GM13976 (cell line): Measurements from ENCODE around the gene SLC26A8.

Experiments used
- DNase-seq: peaks from one replicate; pipeline ENCODE4 v3.0.0; 2012; ENCODE audit warnings: low spot score
- CTCF ChIP-seq: IDR thresholded peaks from 2 replicates; pipeline ENCODE4 v1.5.1; 2012; ENCODE audit warnings: borderline replicate concordance, mild to moderate bottlenecking; ENCODE audit not compliant: insufficient read depth; ENCODE audit errors: extremely low read depth, missing control alignments, control extremely low read depth
- in situ Hi-C: fragments of 300-500 bp; cut with MboI; formaldehyde crosslinking; loops from one replicate; pipeline ENCODE4 v1.12.0; 2022; ENCODE audit warnings: low sequenced_read_pairs, mixed read lengths, inconsistent platforms; ENCODE audit not compliant: unreplicated experiment

SLC26A8 gene

DNA sequence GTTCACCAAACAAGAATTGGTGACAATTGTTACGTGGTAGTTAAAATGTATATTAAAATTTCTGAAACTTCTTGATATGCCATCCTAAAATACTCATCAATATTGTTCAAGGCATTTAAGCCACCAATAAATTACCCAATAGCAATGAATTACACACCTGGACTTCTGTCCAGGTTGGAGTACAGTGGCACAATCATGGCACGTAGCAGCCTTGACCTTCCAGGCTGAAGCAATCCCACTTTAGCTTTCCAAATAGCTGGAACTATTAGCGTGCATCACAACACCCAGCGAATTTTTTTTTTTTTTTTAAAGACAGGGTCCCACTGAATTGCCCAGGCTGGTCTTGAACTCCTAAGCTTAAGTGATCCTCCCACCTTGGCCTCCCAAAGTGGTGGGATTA lies 120.8 kb downstream of the SLC26A8 start:
- no peak for TF ChIP-seq CTCF
- in situ Hi-C loops: no loop called here
- no peak for DNase-seq

DNA sequence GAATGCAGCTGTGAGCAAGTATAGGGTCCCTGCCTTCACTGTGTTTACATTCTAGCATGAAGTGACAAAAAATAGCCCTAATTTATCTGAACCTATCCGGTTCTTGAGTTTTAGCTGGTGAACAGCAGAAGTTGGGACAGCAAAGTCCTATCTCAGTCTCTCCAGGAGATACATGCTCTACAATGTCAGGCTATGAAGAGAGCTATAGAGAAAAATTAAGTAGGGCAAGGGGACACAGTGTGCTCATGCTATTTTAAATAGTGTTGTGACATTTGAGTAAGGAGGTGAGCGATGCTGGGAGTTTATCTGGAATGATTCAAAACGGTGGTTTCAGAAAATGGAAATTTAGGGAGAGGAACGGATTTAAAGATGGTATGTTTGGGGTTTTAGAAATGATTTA lies 124.0 kb downstream of the SLC26A8 start:
- no peak for DNase-seq
- in situ Hi-C loops: no loop called here
- no peak for TF ChIP-seq CTCF

GRCh38 chr6:35898003-35898402 lies 126.4 kb downstream of the SLC26A8 start:
- in situ Hi-C loops: no loop called here
- no peak for TF ChIP-seq CTCF
- no peak for DNase-seq

- in situ Hi-C loops: no loop called here
- no peak for DNase-seq
- no peak for TF ChIP-seq CTCF
Measured at GRCh38 chr6:35897486-35897885, 127.0 kb downstream of the SLC26A8 start.

DNA sequence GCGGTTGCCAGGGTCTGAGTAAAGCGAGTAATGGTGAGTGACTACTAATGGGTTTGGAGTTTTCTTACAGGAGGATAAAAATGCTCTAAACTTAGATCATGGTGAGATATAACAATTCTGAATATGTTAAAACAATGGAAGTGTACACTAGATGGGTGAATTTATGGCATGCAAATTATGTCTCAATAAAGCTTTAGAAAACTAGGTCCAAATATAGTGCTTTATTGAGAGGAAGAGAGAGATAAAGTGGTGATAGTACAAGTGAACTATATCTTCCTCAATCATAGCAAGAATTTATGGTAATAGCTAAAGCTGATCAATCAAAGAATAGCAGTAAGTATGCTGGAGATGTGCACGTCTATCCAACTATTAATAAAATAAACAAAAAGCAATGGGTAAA lies 127.4 kb downstream of the SLC26A8 start:
- no peak for TF ChIP-seq CTCF
- in situ Hi-C loops: no loop called here
- no peak for DNase-seq

GRCh38 chr6:35896228-35896627 lies 128.2 kb downstream of the SLC26A8 start:
- no peak for DNase-seq
- in situ Hi-C loops: no loop called here
- TF ChIP-seq CTCF: no peak

- in situ Hi-C loops: no loop called here
- DNase-seq: no peak
- TF ChIP-seq CTCF: no peak
Measured at GRCh38 chr6:35895560-35895959, 128.9 kb downstream of the SLC26A8 start.
